Gastroesophageal sphincter (tissue), 3 donors: Measurements from ENCODE around the gene SNRNP27.
A peak's percentile ranks its signal among the peaks of the same experiment; 100 is the strongest.

Source experiments
- EP300 ChIP-seq: sonication (generic); formaldehyde crosslinking; IDR thresholded peaks from one replicate; pipeline ENCODE4 v1.6.1; 2017; ENCODE audit warnings: antibody characterized with exemption, mild to moderate bottlenecking
- POLR2A ChIP-seq, 2 donors: fragments of 450-650 bp; IDR thresholded peaks; one replicate each; pipeline ENCODE4 v1.6.1; 2017; ENCODE audit warnings: antibody characterized with exemption in 2 of 2, mild to moderate bottlenecking in 2 of 2, moderate library complexity in 1 of 2
- POLR2AphosphoS5 ChIP-seq: sonication (generic); formaldehyde crosslinking; IDR thresholded peaks from one replicate; pipeline ENCODE4 v1.6.1; 2017; ENCODE audit warnings: antibody characterized with exemption
- TF ChIP-seq, protein P1 (sequence below), 4 experiments: fragments of 200-600 bp in 2 of 4; fragments of 450-650 bp in 2 of 4; sonication (generic) in 1 of 4; IDR thresholded peaks; one replicate each; pipeline ENCODE4 v1.5.1; 2017 to 2019; ENCODE audit warnings: antibody characterized with exemption in 4 of 4, mild to moderate bottlenecking in 2 of 4, moderate library complexity in 2 of 4

DNA sequence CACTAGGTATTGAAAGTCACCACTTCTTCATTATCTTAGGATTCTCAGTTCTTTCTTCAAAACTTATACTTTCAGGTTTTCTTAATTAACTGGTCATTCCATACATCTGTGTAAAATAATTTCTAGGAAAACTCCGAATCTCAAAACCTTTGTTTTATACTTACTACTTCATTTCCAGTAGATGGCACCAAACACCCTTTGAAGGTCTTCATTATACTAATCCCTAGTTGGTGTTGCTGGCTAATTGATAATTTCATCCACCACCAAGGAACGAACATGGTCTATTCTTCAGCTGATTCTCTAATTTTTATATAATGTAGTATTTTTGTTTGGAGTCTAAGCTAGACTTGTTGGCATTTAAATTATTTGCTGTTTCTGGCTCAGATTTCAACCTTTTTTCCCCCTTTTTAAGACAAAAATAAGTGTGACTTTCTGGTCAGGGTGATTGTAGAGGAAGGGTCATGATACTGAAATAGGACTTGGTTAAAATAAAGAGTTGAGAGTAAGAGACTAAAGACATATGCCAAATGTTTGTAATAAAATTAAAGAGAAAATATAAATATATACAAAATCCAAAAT, 18.3 kb downstream of the SNRNP27 start:
- TF ChIP-seq, protein P1, sequence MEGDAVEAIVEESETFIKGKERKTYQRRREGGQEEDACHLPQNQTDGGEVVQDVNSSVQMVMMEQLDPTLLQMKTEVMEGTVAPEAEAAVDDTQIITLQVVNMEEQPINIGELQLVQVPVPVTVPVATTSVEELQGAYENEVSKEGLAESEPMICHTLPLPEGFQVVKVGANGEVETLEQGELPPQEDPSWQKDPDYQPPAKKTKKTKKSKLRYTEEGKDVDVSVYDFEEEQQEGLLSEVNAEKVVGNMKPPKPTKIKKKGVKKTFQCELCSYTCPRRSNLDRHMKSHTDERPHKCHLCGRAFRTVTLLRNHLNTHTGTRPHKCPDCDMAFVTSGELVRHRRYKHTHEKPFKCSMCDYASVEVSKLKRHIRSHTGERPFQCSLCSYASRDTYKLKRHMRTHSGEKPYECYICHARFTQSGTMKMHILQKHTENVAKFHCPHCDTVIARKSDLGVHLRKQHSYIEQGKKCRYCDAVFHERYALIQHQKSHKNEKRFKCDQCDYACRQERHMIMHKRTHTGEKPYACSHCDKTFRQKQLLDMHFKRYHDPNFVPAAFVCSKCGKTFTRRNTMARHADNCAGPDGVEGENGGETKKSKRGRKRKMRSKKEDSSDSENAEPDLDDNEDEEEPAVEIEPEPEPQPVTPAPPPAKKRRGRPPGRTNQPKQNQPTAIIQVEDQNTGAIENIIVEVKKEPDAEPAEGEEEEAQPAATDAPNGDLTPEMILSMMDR (IDR thresholded peaks at IDR 0.05), result peak; percentile 35 to 68 (median 57)
- TF ChIP-seq POLR2A (IDR thresholded peaks at IDR 0.05) (no peak), POLR2AphosphoS5 (no peak), EP300 (no peak)
